Right ventricle myocardium inferior (tissue), 1 donor: ENCODE results near the gene SORL1. TPM values are rescaled to one million over a fixed set of nuclear protein-coding genes. Genes with fewer than 3 reads are reported as not detected.

Experiments used
- ATAC-seq: fragments of 200-7000 bp; cut with Tn5 transposase; one replicate; pipeline ENCODE4 v1.9.1; 2020; ENCODE audit warnings: mild to moderate bottlenecking, moderate library complexity
- DNase-seq: peaks from one replicate; pipeline ENCODE4 v3.0.0; 2021; ENCODE audit errors: missing footprints
- intact Hi-C: fragments of 100-400 bp; cut with DNase I; formaldehyde crosslinking; loops from one replicate; pipeline ENCODE4 v1.11.0; 2022
- total RNA-seq: library from RNA; stranded (reverse); fragmentation: NEBNext Ultra II Directional; extraction: Animal tissue kit (Norgen Biotek cat#: 25700); gene quantifications from one replicate; pipeline ENCODE4 v1.2.1, GENCODE V29; 2021
- donor health status: DM: no; HTN: yes; CAD: no; lungs with severe emphysema.

SORL1 gene
- total RNA-seq, 1 donor from 2014 or later: 6.1 TPM

- ATAC-seq (no peak), DNase-seq (no peak)
- intact Hi-C loops: no loop called here
Measured at GRCh38 chr11:121681550-121682268, 229.6 kb downstream of the SORL1 start.

Other genes with a start within 250 kb of the SORL1 start
- gene SC5D, start 159.5 kb upstream of the SORL1 start, total RNA-seq: 24.4 TPM